HTERT RPE-1 (cell line): Measurements from ENCODE around the gene GSDMA.

Experiments
- in situ Hi-C: fragments of 300-500 bp; cut with MboI; formaldehyde crosslinking; loops from 4 replicates; pipeline ENCODE4 v1.14.3; 2020; ENCODE audit warnings: low sequenced_read_pairs

Gene GSDMA

GRCh38 chr17:39962642-39963220, at the start of gene GSDMA:
GSDMA (plus strand) TSS chr17:39963004; CDS start chr17:39965688, 2,684 bp downstream.
- in situ Hi-C loops = no loop called here

DNA sequence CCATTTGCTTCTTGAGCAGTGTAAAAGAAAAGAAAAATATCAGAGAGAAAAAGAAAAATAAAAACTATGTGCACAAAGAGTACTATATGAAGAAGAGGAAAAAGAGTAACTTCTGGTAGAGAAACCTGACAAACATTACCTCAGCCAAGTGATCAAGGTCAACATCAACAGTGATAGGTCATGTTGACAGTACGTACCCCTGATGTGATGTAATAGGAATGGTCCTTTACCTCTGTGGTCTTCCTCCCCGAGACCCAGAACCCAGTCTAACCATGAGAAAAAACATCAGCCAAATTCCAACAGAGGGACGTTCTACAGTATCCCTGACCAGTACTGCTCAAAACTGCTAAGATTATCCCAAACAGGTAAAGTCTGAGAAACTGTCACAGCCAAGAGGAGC, 48.8 kb upstream of the GSDMA start:
- in situ Hi-C loops = no loop called here

GRCh38 chr17:39915559-39915958, 47.2 kb upstream of the GSDMA start:
- in situ Hi-C loops = no loop called here

- in situ Hi-C loops = no loop called here
Observed at GRCh38 chr17:39916918-39917317, 45.9 kb upstream of the GSDMA start.

DNA sequence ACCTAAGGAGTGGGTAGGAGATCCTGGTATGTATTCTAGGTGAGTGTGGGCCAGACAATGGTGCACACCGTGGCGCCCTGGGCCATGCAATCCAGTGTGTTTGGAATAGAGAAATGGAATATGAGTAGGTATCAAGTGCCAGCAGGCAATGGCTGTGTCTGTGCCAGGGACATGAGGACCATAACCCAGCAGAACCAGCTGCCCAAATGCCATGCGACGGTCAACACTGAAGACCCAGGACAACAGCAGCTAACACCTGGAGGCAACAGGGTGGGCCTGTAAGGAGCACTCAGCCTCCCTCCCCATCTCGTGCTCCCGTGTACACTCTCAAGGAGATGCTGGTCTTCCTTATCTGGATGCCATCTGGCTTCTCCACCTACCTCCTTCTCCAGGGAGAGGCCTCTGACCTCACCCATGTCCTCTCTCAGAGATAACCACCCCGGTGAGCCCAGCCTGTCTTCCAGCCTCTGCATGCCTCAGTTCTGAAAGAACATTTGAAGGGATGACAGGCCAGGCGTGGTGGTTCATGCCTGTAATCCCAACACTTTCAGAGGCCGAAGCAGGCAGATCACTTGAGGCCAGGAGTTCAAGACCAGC, 43.6 kb upstream of the GSDMA start:
- in situ Hi-C loops = no loop called here

GRCh38 chr17:39920218-39921210, 42.3 kb upstream of the GSDMA start:
- in situ Hi-C loops = no loop called here

DNA sequence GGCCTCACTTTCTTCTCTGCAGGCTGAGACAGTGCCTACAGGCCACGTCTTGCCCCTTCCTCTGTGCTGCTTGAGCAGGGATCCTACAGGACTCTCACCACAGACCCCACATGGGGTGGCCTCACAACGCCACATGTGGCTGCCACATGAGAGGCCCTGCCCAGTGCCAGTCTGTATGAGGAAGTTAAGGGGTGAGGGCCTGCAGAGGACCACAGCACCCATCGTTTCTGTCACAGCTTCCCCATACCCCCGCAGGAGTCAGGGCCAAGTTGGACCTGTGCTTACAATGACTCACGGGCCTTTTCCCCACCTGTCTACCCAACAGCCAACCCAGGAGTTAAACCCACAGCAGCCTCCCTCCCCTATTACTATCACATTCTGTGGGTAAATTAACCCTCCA, 41.5 kb upstream of the GSDMA start:
- in situ Hi-C loops = no loop called here

- in situ Hi-C loops = no loop called here
Observed at GRCh38 chr17:39922006-39922405, 40.8 kb upstream of the GSDMA start.

DNA sequence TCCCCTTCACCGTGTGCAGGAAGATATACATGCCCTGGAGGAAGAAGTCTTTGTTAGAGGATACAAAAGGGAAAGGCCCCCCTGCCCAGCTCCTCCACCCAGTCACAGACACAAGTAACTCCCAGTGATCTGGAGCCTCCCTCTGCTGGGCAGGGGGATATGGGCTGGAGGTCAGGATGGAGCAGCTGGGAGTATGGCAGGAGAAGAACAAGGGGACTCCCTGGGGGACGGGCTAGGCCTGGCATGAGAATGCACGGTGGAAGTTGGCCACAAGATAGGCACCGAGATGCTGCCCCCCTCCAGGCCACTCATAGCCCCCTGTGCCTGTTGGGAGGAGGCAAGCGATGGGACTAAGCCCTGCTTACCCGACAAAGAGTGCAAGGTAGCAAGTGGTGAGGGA, 39.6 kb upstream of the GSDMA start:
- in situ Hi-C loops = no loop called here

- in situ Hi-C loops = no loop called here
Observed at GRCh38 chr17:39923836-39924690, 38.7 kb upstream of the GSDMA start.

- in situ Hi-C loops = no loop called here
Observed at GRCh38 chr17:39924691-39925055, 38.1 kb upstream of the GSDMA start.

- in situ Hi-C loops = no loop called here
Observed at GRCh38 chr17:39925282-39926134, 37.3 kb upstream of the GSDMA start.

- in situ Hi-C loops = no loop called here
Observed at GRCh38 chr17:39926135-39926587, 36.6 kb upstream of the GSDMA start.

- in situ Hi-C loops = no loop called here
Observed at GRCh38 chr17:39926588-39927100, 36.2 kb upstream of the GSDMA start.

DNA sequence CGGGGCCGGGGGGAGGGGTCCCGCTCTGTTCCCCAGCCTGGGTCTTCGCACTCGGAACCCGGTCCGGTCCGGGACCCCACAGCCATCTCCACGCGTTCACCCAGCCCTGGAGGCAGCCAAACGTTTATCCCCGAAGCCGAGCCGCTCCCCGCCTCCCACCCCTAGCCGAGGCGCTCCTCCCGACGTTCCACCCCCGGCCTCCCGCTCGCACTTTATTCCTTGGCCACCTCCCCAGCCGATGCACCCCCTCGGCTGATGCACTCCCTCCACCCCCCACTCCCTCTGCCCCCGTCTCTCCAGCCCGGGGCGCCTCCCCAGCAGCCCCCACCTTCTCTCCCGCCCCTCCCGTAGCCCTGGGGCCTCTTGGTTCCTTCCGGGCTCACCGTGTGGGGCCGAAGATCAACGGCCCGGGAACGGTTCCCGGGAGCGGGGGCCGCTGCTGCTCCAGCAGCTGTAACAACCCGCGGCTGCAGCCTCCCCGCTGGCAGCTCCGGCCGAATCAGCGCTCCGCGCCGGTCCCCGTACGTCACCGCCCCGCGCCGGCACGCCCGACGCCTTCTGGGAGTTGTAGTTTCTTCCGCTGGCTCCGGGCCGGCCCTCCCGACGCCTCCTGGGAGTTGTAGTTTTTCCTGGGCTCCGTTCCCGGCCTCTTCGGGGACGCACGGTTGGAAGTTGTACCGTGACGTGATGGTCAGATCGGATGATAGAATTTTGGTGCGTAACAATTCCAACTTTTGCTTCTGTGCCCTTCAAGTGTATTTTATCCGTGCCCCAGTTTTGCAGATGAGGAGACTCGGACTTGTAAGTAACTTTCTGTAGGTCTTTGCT, 35.5 kb upstream of the GSDMA start, which contains the start of the genes LRRC3C and ORMDL3:
LRRC3C (plus strand) TSS at position 632 of the 828 bp plus-strand sequence. CDS start 13,792 bp downstream, outside the sequence.
ORMDL3 (minus strand) TSS at position 501 of the 828 bp plus-strand sequence. CDS start 3,398 bp downstream, outside the sequence.
- in situ Hi-C loops = no loop called here

- in situ Hi-C loops = no loop called here
Observed at GRCh38 chr17:39927929-39928857, 34.6 kb upstream of the GSDMA start.

- in situ Hi-C loops = no loop called here
Observed at GRCh38 chr17:39928858-39929645, 33.8 kb upstream of the GSDMA start.
